Vagina (tissue), 2 donors: Measurements from ENCODE around the gene CLDN7. TPM values are rescaled to one million over a fixed set of nuclear protein-coding genes. Genes with fewer than 3 reads are reported as not detected.

Experiments
- DNase-seq, 2 donors: peaks; one replicate each; pipeline ENCODE4 v3.0.0-alpha.2; 2017; ENCODE audit errors: extremely low spot score in 2 of 2
- H3K27ac ChIP-seq: fragments of 200-600 bp; sonication (generic); one replicate; pipeline ENCODE4 v1.5.1; 2019
- H3K27me3 ChIP-seq: fragments of 200-600 bp; sonication (generic); one replicate; pipeline ENCODE4 v1.5.1; 2019
- H3K36me3 ChIP-seq, 2 donors: fragments of 200-600 bp; sonication (generic); one replicate each; pipeline ENCODE4 v1.5.1; 2017 to 2019
- H3K4me1 ChIP-seq: fragments of 200-600 bp; sonication (generic); one replicate; pipeline ENCODE4 v1.5.1; 2019
- H3K4me3 ChIP-seq, 2 donors: fragments of 200-600 bp; sonication (generic); 1 replicate in 1 of 2; 2 replicates in 1 of 2; pipeline ENCODE4 v1.5.1; 2016 to 2019
- H3K9me3 ChIP-seq: fragments of 200-600 bp; sonication (generic); one replicate; pipeline ENCODE4 v1.5.1; 2019
- POLR2A ChIP-seq, 2 donors: fragments of 450-650 bp; IDR thresholded peaks; one replicate each; pipeline ENCODE4 v1.6.1; 2017; ENCODE audit warnings: antibody characterized with exemption in 2 of 2, mild to moderate bottlenecking in 2 of 2, moderate library complexity in 2 of 2
- POLR2AphosphoS5 ChIP-seq, 2 donors: sonication (generic); formaldehyde crosslinking; IDR thresholded peaks; one replicate each; pipeline ENCODE4 v1.9.0; 2017; ENCODE audit warnings: antibody characterized with exemption in 2 of 2, mild to moderate bottlenecking in 2 of 2, low read depth in 1 of 2; ENCODE audit not compliant: insufficient read depth in 1 of 2
- intact Hi-C: fragments of 100-400 bp; cut with DNase I; formaldehyde crosslinking; loops from one replicate; pipeline ENCODE4 v1.15.1; 2023
- total RNA-seq: library from RNA; depleted of rRNA; stranded (reverse); fragments of >200 nt; gene quantifications from one replicate; pipeline ENCODE4 v1.2.3, GENCODE V29; 2016
- TF ChIP-seq, protein P1 (sequence below), 3 experiments: fragments of 450-650 bp in 2 of 3; fragments of 200-600 bp in 1 of 3; sonication (generic) in 1 of 3; IDR thresholded peaks; one replicate each; pipeline ENCODE4 v1.5.1; 2017 to 2019; ENCODE audit warnings: antibody characterized with exemption in 3 of 3, mild to moderate bottlenecking in 2 of 3, moderate library complexity in 2 of 3

CLDN7 gene, protein sequence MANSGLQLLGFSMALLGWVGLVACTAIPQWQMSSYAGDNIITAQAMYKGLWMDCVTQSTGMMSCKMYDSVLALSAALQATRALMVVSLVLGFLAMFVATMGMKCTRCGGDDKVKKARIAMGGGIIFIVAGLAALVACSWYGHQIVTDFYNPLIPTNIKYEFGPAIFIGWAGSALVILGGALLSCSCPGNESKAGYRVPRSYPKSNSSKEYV
- 75.9 TPM for total RNA-seq

DNA sequence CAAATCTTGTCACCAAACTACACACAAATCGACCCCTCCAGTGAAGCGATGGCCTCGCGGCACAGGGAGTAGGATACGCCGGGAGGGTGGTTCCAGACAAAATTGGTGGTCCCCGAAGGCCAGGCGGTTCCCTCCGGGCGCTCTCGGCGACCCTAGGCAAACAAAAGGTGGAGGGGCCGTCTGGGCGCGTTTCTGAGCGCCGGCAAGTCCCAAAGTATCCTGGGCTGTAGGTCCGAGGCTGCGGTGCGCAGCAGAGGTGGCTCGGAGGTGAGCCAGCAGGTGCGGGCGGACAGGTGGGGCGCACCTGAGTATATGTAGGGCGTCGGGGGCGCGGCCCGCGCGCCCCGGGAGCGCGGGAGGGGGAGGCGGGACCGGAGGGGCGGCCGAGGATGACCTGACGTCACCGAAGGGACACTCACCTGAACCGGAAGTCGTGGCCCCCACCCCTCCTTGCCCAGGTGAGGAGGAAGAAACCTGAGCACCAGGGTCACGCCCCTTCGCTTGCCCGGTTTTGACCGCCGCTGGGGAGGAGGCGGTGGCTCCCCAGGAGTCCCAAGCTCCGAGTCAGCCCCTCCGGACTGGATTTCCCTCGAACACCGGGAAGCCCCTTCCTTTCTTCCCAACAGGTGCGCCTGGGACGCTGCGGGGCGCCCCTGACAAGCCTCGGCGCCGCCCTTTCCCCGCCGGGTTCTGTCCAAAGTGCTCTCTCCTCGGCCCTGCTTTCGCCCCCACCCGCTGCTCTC, at the start of gene CLDN7:
Gene CLDN7, minus strand, starts transcription at position 287 of the 743 bp plus-strand sequence. CDS start 435 bp downstream, outside the sequence.
- Histone ChIP-seq H3K9me3 (no peaks in the 10 kb centered on the region), H3K27me3 (peaks cover 11% of the 10 kb centered on the region), H3K27ac (peak within 1 kb of the TSS; percentile 60), H3K4me3 (peak within 1 kb of the TSS; percentile 44 to 58), H3K4me1 (peaks cover 36% of the 10 kb centered on the region), H3K36me3 (no peaks in the 10 kb centered on the region)
- no peak for DNase-seq
- intact Hi-C loops = loop anchor here (5.0 kb wide), 1 partner anchor 525 kb away; no protein-coding TSS in a partner anchor
- TF ChIP-seq, protein P1, sequence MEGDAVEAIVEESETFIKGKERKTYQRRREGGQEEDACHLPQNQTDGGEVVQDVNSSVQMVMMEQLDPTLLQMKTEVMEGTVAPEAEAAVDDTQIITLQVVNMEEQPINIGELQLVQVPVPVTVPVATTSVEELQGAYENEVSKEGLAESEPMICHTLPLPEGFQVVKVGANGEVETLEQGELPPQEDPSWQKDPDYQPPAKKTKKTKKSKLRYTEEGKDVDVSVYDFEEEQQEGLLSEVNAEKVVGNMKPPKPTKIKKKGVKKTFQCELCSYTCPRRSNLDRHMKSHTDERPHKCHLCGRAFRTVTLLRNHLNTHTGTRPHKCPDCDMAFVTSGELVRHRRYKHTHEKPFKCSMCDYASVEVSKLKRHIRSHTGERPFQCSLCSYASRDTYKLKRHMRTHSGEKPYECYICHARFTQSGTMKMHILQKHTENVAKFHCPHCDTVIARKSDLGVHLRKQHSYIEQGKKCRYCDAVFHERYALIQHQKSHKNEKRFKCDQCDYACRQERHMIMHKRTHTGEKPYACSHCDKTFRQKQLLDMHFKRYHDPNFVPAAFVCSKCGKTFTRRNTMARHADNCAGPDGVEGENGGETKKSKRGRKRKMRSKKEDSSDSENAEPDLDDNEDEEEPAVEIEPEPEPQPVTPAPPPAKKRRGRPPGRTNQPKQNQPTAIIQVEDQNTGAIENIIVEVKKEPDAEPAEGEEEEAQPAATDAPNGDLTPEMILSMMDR (IDR thresholded peaks at IDR 0.05) = no peak
- TF ChIP-seq POLR2A (IDR thresholded peaks at IDR 0.05) = no peak
- no peak for TF ChIP-seq POLR2AphosphoS5 (IDR thresholded peaks at IDR 0.05; ENCODE audit: insufficient read depth in 1 of 2, low read depth in 1 of 2)

DNA sequence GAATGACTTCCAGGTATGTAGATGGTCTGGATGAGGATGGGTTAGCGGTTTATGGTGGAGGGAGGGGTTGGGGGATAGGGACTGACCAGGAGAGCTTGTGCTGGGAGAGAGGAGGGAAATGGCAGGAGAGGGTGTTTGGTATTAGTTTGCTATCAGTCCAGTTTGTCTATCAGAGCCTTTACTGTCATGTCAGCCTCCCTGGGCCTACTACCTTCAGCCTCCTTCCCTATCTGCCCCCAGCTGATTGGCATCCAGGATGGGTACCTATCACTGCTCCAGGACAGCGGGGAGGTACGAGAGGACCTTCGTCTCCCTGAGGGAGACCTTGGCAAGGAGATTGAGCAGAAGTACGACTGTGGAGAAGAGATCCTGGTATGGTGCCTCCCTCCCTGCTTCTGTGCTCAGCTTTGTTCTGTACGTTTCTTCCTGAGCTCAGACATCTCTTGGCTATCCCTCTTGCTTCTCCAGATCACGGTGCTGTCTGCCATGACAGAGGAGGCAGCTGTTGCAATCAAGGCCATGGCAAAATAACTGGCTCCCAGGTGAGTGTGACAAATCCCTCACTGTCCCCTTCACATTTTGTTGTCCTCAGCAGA, 48.9 kb upstream of the CLDN7 start:
- Histone ChIP-seq H3K4me3 (no peak overlapping the region), H3K27me3 (no peaks in the 10 kb centered on the region), H3K4me1 (peaks cover 74% of the 10 kb centered on the region), H3K27ac (no peak overlapping the region), H3K9me3 (no peaks in the 10 kb centered on the region), H3K36me3 (peaks cover 3 to 47% of the 10 kb centered on the region in 2 donors)
- TF ChIP-seq POLR2A (IDR thresholded peaks at IDR 0.05) (no peak), POLR2AphosphoS5 (IDR thresholded peaks at IDR 0.05; ENCODE audit: insufficient read depth in 1 of 2, low read depth in 1 of 2) (no peak)
- TF ChIP-seq, protein P1 (IDR thresholded peaks at IDR 0.05) = no peak
- intact Hi-C loops = loop anchor here (5.0 kb wide), 1 partner anchor 36 kb away; no protein-coding TSS in a partner anchor
- DNase-seq = no peak

DNA sequence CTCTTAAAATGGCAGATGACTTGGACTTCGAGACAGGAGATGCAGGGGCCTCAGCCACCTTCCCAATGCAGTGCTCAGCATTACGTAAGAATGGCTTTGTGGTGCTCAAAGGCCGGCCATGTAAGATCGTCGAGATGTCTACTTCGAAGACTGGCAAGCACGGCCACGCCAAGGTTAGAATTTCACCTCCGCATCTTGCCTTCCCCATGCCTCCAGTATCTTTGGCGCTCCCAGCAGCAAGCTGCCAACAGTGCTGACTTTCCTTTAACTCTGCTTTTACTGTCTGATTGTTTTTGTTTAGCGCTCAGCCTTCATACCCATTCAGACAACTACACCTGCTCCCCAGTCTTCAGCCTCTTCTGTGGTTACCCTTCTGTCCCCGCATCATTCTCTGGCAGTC, 47.4 kb upstream of the CLDN7 start:
- Histone ChIP-seq H3K27ac (peak overlapping the region; percentile 94), H3K36me3 (peaks cover 3 to 47% of the 10 kb centered on the region in 2 donors), H3K27me3 (no peaks in the 10 kb centered on the region), H3K4me1 (peaks cover 67% of the 10 kb centered on the region), H3K4me3 (no peak overlapping the region), H3K9me3 (no peaks in the 10 kb centered on the region)
- intact Hi-C loops = loop anchor here (5.0 kb wide), 1 partner anchor 38 kb away; no protein-coding TSS in a partner anchor
- no peak for DNase-seq
- TF ChIP-seq POLR2AphosphoS5 (IDR thresholded peaks at IDR 0.05; ENCODE audit: insufficient read depth in 1 of 2, low read depth in 1 of 2) (no peak), POLR2A (IDR thresholded peaks at IDR 0.05) (no peak)
- TF ChIP-seq, protein P1 (IDR thresholded peaks at IDR 0.05) = no peak

DNA sequence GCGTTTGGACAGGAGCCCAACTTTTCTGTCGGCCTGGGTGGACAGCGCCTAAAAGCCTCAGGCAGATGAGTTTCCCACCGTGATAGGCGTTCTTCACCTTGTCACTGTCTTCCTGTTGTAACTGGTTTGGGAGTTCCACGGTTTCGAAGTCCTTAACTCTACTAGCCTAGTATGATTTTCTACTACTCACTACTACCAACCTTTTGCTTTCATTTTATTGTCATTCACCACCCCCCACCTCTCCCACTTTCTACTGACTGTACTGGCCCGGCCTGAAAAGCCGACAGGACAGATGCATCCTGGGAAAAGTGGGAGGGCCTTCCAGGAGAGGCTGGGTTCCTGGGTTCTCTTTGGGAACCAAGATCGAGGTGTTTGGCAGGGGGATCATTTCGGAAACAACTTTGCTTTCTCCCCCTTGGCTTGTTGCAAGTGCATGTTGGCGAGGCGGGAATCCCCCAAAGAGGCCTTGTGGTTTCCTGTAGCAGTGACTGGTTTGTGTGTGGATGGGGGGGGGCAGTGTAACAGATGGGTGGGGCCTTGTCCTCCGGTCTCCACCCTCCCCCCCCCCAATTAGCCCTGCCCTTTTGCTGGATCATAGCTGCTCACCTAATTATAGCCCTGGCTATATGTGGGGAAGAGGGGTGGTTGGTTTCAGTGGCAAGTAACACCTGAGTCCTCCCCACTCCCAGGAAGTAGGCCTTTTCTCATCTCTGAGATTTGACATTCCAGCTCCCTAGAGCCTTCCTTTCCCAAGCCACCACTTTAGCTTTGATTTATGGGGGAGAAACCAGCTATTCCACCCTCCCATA, 46.6 kb upstream of the CLDN7 start:
- no peaks in the 10 kb centered on the region for H3K9me3 ChIP-seq
- H3K27me3 ChIP-seq = no peaks in the 10 kb centered on the region
- H3K4me1 ChIP-seq = peaks cover 59% of the 10 kb centered on the region
- intact Hi-C loops = no loop called here
- H3K27ac ChIP-seq = peak overlapping the region; percentile 94
- H3K4me3 ChIP-seq = peak overlapping the region; percentile 74 to 83
- TF ChIP-seq POLR2A (IDR thresholded peaks at IDR 0.05) = peak in 1 of 2 donors; percentile 28
- TF ChIP-seq, protein P1 (IDR thresholded peaks at IDR 0.05) = no peak
- TF ChIP-seq POLR2AphosphoS5 (IDR thresholded peaks at IDR 0.05; ENCODE audit: insufficient read depth in 1 of 2, low read depth in 1 of 2) = peak; percentile 32 to 95
- H3K36me3 ChIP-seq = peaks cover 3 to 44% of the 10 kb centered on the region in 2 donors
- DNase-seq = no peak
